Panc1 (cell line): ENCODE data around the gene TRAF3IP1.

Experiments used
- CTCF ChIP-seq: fragments of 450-650 bp; IDR thresholded peaks from 2 replicates; pipeline ENCODE4 v1.5.1; 2017; ENCODE audit warnings: mild to moderate bottlenecking
- POLR2AphosphoS5 ChIP-seq: IDR thresholded peaks from 2 replicates; pipeline ENCODE4 v1.6.1; 2012; ENCODE audit warnings: mild to moderate bottlenecking, low read depth, low read length, moderate library complexity
- REST ChIP-seq, 2 experiments: IDR thresholded peaks; 2 replicates each; pipeline ENCODE4 v1.6.1; 2011 to 2012; ENCODE audit warnings: low read depth in 2 of 2, control low read depth in 1 of 2, low read length in 1 of 2, mild to moderate bottlenecking in 1 of 2, moderate library complexity in 1 of 2; ENCODE audit not compliant: insufficient read depth in 1 of 2
- SIN3A ChIP-seq: IDR thresholded peaks from 2 replicates; pipeline ENCODE4 v1.6.1; 2012; ENCODE audit warnings: low read depth, mild to moderate bottlenecking, low read length, moderate library complexity, borderline replicate concordance; ENCODE audit not compliant: insufficient read depth

GRCh38 chr2:238296638-238297457 lies 23.5 kb upstream of the TRAF3IP1 start:
- TF ChIP-seq CTCF (no peak), POLR2AphosphoS5 (no peak), SIN3A (no peak), REST (IDR thresholded peaks at IDR 0.05; ENCODE audit: insufficient read depth in 1 of 2, low read depth in 2 of 2, low read length in 1 of 2) (no peak)
